ENCODE results near the gene CNPY2.

CNPY2 gene

DNA sequence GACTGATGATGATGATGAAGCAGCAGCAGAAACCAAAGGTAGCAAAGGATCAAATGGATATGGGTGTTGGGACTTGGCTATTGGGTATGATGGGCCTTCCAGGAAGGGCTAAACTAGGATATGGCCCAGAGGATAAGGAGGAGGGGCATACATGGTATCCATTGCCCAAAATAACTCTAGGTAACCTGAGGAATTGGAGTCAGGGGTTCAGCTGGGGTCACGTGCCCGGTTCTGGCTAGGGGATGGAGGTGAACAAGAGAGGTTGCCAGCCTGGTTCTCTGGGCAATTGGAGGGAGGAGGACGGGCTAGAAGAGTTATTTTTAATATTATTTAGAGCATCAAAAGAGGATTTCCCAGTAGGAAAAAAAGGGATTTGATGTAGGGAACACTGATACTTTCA, 54.9 kb downstream of the CNPY2 start:
- H3K4me1 Mint-ChIP-seq: peaks cover 38% of the 10 kb centered on the region
- no peak overlapping the region for H3K4me3 Mint-ChIP-seq
- H3K27ac Mint-ChIP-seq: peak overlapping the region; percentile 76
- peaks cover 5% of the 10 kb centered on the region for H3K27me3 Mint-ChIP-seq (ENCODE audit: low read depth, poor library complexity)
- no peaks in the 10 kb centered on the region for H3K9me3 Mint-ChIP-seq
- TF ChIP-seq, protein P1, sequence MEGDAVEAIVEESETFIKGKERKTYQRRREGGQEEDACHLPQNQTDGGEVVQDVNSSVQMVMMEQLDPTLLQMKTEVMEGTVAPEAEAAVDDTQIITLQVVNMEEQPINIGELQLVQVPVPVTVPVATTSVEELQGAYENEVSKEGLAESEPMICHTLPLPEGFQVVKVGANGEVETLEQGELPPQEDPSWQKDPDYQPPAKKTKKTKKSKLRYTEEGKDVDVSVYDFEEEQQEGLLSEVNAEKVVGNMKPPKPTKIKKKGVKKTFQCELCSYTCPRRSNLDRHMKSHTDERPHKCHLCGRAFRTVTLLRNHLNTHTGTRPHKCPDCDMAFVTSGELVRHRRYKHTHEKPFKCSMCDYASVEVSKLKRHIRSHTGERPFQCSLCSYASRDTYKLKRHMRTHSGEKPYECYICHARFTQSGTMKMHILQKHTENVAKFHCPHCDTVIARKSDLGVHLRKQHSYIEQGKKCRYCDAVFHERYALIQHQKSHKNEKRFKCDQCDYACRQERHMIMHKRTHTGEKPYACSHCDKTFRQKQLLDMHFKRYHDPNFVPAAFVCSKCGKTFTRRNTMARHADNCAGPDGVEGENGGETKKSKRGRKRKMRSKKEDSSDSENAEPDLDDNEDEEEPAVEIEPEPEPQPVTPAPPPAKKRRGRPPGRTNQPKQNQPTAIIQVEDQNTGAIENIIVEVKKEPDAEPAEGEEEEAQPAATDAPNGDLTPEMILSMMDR (IDR thresholded peaks at IDR 0.05): no peak
- DNase-seq: no peak
- H3K36me3 Mint-ChIP-seq (ENCODE audit: low read depth): peaks cover 5% of the 10 kb centered on the region

DNA sequence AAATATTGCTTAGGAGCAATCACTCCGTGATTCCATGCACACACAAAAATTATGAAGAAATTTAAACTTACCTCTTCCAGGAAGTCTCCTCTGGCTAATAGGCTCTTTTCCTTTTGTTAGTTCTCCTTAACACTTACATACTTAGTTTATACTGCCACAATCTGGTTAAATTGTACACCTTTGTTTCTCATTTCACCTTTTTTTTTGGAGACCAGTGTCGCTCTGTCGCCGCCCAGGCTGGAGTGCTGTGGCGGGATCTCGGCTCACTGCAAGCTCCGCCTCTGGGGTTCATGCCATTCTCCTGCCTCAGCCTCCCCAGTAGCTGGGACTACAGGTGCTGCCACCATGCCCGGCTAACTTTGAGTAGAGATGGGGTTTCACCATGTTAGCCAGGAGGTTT, 55.4 kb downstream of the CNPY2 start:
- Mint-ChIP-seq H3K27me3 (ENCODE audit: low read depth, poor library complexity) (peaks cover 5% of the 10 kb centered on the region), H3K4me1 (peaks cover 35% of the 10 kb centered on the region), H3K4me3 (peak overlapping the region; percentile 51), H3K9me3 (no peaks in the 10 kb centered on the region), H3K27ac (no peak overlapping the region), H3K36me3 (ENCODE audit: low read depth) (peaks cover 7% of the 10 kb centered on the region)
- TF ChIP-seq, protein P1 (IDR thresholded peaks at IDR 0.05): no peak
- no peak for DNase-seq

Measured in nephron progenitor cell (in vitro differentiated cells).